HG03196 (cell line): Measurements from ENCODE around the gene HDDC3.
A peak's percentile ranks its signal among the peaks of the same experiment; 100 is the strongest.

ENCODE experiments used
- ATAC-seq: cut with Tn5 transposase; IDR thresholded peaks from one replicate; pipeline ENCODE4 v1.9.1; 2021; ENCODE audit not compliant: unreplicated experiment

The HDDC3 gene, protein sequence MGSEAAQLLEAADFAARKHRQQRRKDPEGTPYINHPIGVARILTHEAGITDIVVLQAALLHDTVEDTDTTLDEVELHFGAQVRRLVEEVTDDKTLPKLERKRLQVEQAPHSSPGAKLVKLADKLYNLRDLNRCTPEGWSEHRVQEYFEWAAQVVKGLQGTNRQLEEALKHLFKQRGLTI

GRCh38 chr15:90931828-90932659 is at the start of gene HDDC3:
Gene HDDC3, minus strand, starts transcription at chr15:90932549. Its CDS starts 9 bp downstream, at chr15:90932540.
- peak; percentile 43 for ATAC-seq

DNA sequence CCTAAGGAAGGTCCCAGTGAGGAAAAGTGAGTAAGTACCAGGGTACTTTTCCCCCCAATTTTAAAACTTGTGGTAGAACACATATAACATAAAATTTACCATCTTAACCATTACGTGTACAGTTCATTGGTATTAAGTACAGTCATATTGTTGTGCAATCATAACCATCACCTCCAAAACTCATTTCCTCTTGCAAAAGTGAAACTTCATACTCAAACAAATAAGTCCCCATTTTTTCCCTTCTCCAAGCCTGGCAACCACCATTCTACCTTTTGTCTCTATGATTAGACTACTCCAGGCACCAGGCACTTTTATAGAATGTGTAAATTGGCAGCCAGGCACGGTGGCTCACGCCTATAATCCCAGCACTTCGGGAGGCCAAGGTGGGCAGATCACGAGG is 49.8 kb upstream of the HDDC3 start:
- peak; percentile 37 for ATAC-seq

GRCh38 chr15:90981681-90982080 is 49.3 kb upstream of the HDDC3 start:
- peak; percentile 55 for ATAC-seq

- no peak for ATAC-seq
Measured at GRCh38 chr15:90979582-90979981, 47.2 kb upstream of the HDDC3 start.

DNA sequence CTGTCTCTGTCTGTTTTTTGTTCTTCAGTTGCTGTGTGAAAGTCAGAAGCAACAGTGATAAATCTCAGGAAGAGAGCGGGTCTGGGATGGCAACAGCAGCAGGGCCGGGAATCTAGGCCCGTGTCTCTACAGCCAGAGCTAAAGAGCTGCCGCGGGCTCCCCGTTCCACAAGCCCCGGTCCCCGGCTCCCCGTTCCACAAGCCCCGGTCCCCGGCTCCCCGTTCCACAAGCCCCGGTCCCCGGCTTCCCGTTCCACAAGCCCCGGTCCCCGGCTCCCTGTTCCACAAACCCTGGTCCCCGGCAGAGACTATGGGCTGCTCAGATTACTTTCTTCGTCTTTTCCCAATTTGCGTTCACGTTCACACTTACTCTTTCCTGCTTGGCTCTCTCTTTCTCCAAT is 41.9 kb upstream of the HDDC3 start:
- no peak for ATAC-seq

GRCh38 chr15:90972133-90972532 is 39.8 kb upstream of the HDDC3 start:
- no peak for ATAC-seq

DNA sequence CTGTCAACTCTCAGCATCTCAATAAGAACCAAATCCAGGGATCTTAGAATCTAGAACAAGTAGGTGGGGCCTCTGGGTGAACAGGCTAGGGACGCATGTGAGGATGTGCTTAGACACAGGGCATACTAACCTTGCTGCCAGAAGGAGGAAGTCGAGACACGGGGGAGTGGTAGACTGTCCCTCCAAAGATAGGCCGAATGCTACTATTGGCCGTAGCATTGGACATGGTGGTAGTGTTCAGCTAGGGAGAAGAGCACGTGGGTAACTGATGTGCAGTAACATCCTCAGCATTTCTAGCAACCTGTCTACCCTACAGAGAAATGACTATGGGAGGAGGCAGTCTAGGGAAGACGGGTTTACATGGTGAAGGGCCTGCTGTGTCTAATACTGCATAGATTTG is 37.9 kb upstream of the HDDC3 start:
- no peak for ATAC-seq

DNA sequence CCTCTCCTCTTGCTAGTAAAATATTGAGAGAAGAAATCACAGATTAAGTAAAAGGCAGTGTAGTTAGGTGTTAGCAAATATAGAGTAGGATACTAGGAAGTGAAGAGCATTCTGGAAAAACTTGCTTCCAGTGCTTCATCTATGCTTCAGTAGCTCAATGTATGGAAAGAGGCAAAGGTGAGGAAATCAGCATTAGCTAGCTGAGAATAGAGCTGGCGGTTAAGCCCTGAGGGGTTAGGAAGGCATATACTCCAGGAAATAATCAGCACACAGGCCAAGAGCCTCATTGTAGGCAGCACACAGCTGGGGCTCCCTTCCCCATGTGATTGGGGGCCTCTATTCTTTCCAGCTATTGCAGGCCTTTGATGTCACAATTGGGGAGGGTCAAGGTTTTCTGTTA is 36.1 kb upstream of the HDDC3 start:
- no peak for ATAC-seq

GRCh38 chr15:90967206-90967605 is 34.9 kb upstream of the HDDC3 start:
- ATAC-seq = no peak

- no peak for ATAC-seq
Measured at GRCh38 chr15:90966262-90966661, 33.9 kb upstream of the HDDC3 start.

- ATAC-seq = no peak
Measured at GRCh38 chr15:90962021-90962420, 29.7 kb upstream of the HDDC3 start.

DNA sequence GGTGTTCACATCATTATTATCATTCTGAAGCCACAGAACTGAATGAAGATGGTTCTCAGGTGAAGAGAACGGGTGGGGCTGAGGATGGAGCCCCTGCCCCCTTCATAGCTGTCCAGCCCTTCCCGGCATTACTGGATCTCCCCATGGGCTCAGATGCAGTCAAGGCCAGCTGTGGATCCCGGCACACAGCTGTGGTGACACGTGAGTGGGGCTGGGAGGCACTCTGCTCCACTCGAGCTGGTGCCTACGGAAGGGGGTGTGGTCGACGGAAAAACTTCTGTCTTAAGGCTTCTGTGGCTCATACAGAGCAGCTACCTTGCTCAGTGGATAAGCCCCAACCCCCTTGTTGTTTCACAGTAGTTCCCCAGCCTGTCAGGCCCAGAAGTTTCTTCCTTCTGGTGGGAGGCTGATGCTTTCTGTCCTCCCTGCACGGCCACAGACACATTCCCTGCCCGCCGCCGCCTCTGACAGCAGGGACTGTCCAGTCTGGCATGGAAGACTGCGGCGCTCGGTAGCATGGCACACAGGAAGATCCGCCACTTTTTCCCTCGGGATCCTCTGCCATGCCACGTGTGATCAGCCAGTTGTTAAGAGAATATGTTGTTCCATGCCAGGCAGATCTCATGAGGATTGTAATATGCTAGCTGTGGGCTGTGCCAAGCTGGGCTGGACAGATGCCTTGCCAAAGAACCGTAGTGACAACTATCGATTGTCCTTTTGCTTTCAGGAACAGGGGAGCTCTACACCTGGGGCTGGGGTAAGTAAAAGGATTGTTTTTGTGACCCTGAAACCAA is 28.1 kb upstream of the HDDC3 start:
- no peak for ATAC-seq

GRCh38 chr15:90959894-90960293 is 27.5 kb upstream of the HDDC3 start:
- ATAC-seq = no peak

GRCh38 chr15:90959028-90959595 is 26.8 kb upstream of the HDDC3 start:
- no peak for ATAC-seq

DNA sequence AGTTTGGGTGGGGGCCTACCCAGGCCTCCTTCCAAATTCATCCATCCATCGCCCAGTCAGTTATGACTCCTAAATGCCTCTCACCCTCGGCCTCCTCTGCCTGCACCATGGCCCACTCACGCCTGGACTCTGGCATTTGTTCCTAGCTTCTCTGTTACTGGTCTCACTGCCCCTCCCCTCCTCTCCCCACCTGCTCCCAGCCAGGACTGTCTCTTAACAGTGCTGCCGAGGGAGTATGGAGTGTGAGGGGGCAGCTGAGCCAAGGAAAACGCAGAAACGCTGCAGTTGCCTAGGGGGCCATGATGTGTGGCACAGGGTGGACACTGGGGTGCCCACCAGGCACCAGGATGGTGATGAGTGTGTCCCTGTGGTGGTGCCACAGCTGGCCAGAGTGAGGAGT is 25.4 kb upstream of the HDDC3 start:
- no peak for ATAC-seq

DNA sequence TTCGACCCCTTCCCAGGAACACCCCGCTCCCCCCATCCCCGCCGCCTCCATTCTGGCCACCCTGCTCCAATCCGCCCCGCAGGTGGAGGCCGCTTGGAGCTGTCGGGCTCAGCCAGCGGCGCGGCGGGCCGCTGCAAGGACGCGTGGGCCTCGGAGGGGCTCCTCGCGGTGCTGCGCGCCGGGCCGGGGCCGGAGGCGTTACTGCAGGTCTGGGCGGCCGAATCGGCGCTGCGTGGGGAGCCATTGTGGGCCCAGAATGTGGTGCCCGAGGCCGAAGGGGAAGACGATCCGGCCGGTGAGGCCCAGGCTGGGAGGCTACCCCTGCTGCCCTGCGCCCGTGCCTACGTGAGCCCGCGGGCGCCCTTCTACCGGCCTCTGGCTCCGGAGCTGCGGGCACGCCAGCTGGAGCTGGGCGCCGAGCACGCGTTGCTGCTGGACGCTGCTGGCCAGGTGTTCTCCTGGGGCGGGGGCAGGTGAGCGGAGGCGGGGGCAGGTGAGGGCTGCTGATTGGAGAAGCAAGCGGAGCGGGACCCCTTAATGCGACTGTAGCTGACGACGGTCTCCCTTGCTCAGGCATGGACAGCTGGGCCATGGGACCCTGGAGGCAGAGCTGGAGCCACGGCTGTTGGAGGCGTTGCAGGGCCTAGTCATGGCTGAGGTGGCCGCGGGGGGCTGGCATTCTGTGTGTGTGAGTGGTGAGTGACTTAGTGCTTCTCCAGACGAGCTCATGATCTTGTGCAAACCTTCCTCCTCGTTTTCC is 24.9 kb upstream of the HDDC3 start:
- no peak for ATAC-seq

- no peak for ATAC-seq
Measured at GRCh38 chr15:90956274-90957030, 24.1 kb upstream of the HDDC3 start.

DNA sequence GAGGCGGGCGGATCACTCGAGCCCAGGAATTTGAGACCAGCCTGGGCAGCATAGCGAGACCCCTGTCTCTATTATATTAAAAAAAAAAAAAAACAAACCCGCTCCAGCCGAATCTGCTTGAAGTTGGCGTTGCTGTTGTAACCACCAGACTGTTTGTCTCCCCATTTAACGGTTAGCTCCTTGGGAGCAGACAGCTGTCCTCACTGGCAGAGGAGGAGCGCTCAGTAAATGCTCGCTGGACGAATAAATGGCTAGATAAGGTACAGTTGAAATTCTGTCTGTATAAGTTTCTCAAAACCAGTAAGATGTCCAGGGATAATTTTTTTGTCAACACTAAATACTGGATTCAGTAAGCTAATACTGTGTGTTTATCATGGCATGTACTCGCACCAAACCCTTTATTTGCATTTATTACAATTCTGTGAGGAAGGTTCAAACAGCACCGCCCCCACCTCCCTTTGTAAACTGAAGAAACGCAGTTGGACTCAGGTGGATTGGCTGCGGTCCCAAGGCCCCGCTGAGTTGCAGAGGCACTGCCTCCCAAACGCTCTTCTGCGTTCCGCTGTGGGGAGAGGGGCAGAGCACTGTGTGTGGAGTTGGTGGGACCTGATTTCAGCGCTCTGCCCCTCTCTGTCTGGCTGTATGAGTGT is 23.4 kb upstream of the HDDC3 start:
- no peak for ATAC-seq
